Measurements from ENCODE around the gene HAPLN2. TPM values are rescaled to one million over a fixed set of nuclear protein-coding genes. Genes with fewer than 3 reads are reported as not detected.
"Not testable (repeated sequence)": the region's sequence is repeated elsewhere in the genome, so short reads cannot be mapped to it uniquely, and the experiment has no call there.

HAPLN2 gene
- total and polyA plus RNA-seq, 2 donors: 4.0 TPM; not detected in 1

GRCh38 chr1:156619582-156619955, 354 bp downstream of the HAPLN2 start:
- Histone ChIP-seq H3K36me3 (ENCODE audit: insufficient read depth) (no peaks in the 10 kb centered on the region), H3K4me1 (ENCODE audit: insufficient read depth) (no peaks in the 10 kb centered on the region), H3K4me3 (ENCODE audit: low read depth, low read length) (no peak overlapping the region), H3K27ac (ENCODE audit: low read depth) (no peak overlapping the region)
- 31% methylated on average over 6 of the region's 6 CpGs for WGBS
- DNase-seq (ENCODE audit: extremely low spot score): no peak

DNA sequence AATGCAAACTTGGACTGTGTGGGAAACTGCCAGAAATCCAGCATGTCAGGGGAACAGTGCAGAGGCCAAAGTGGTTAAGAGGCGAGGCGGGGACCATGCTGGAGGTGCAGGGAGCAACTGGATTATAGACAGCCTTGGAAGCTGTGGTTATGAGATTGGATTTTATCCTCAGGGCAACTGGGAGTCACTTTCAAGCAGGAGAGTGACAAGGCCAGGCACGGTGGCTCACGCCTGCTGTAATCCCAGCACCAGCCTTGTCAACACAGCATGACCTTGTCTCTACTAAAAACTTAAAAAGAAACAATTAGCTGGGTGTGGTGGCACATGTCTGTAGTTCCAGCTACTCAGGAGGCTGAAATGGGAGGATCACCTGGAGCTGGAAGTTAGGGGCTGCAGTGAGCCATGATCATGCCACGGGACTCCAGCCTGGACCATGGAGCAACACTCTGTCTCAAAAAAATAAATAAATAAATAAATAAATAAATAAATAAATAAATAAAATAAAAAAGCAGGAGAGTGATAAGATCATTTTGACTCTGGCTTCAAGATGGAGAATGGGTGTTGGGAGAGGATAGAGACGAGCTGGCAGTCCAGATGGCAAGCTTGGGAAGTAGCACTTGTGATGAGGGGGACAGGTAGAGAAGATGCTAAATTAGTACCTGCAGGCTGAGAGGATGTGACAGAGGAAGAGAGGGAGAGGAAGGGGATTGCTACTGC, 3.5 kb downstream of the HAPLN2 start:
- WGBS: 75% methylated on average over 6 of the region's 6 CpGs
- H3K27ac ChIP-seq (ENCODE audit: low read depth): no peak overlapping the region
- H3K4me3 ChIP-seq (ENCODE audit: low read depth, low read length): no peak overlapping the region
- H3K4me1 ChIP-seq (ENCODE audit: insufficient read depth): no peaks in the 10 kb centered on the region
- DNase-seq (ENCODE audit: extremely low spot score): no peak
- H3K36me3 ChIP-seq (ENCODE audit: insufficient read depth): no peaks in the 10 kb centered on the region

GRCh38 chr1:156623946-156624813, 5.0 kb downstream of the HAPLN2 start:
- no peaks in the 10 kb centered on the region for H3K4me1 ChIP-seq (ENCODE audit: insufficient read depth)
- DNase-seq (ENCODE audit: extremely low spot score): no peak
- peak overlapping the region; percentile 42 for H3K4me3 ChIP-seq (ENCODE audit: low read depth, low read length)
- WGBS: 2% methylated on average over 87 of the region's 87 CpGs
- H3K36me3 ChIP-seq (ENCODE audit: insufficient read depth): no peaks in the 10 kb centered on the region
- H3K27ac ChIP-seq (ENCODE audit: low read depth): no peak overlapping the region

DNA sequence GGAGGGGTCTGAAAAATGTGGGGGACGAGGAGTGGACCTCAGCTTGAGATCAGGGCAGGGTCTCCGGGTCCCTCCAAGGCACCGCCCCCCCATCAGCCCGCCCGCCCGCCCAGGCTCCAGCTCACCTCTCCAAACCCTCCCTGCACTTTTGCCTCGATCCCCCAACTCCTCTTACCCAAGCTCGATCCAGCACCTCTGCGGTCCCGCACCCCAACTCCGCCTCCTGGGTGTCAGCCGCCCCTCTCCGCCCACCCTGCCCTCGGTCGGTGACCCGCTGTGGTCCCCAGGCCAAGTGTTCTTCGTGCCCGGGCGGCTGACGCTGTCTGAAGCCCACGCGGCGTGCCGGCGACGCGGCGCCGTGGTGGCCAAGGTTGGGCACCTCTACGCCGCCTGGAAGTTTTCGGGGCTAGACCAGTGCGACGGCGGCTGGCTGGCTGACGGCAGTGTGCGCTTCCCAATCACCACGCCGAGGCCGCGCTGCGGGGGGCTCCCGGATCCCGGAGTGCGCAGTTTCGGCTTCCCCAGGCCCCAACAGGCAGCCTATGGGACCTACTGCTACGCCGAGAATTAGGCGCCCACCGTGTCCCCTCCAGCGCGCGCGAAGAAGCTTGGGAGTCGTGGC, 5.7 kb downstream of the HAPLN2 start:
- DNase-seq (ENCODE audit: extremely low spot score): no peak

GRCh38 chr1:156625436-156626078, 6.3 kb downstream of the HAPLN2 start:
- Histone ChIP-seq H3K27ac (ENCODE audit: low read depth) (no peak overlapping the region), H3K4me1 (ENCODE audit: insufficient read depth) (no peaks in the 10 kb centered on the region), H3K4me3 (ENCODE audit: low read depth, low read length) (peak overlapping the region; percentile 42), H3K36me3 (ENCODE audit: insufficient read depth) (no peaks in the 10 kb centered on the region)
- WGBS: 1% methylated on average over 45 of the region's 45 CpGs
- DNase-seq (ENCODE audit: extremely low spot score): no peak

More for the DNA sequence above, 5.7 kb downstream of the HAPLN2 start:
- no peaks in the 10 kb centered on the region for H3K4me1 ChIP-seq (ENCODE audit: insufficient read depth)
- no peak overlapping the region for H3K27ac ChIP-seq (ENCODE audit: low read depth)
- H3K4me3 ChIP-seq (ENCODE audit: low read depth, low read length): peak overlapping the region; percentile 42
- WGBS: 2% methylated on average over 55 of the region's 55 CpGs
- no peaks in the 10 kb centered on the region for H3K36me3 ChIP-seq (ENCODE audit: insufficient read depth)

- Histone ChIP-seq H3K4me1 (ENCODE audit: insufficient read depth) (no peaks in the 10 kb centered on the region), H3K27ac (ENCODE audit: low read depth) (no peak overlapping the region), H3K4me3 (ENCODE audit: low read depth, low read length) (no peak overlapping the region), H3K36me3 (ENCODE audit: insufficient read depth) (no peaks in the 10 kb centered on the region)
- no peak for DNase-seq (ENCODE audit: extremely low spot score)
- WGBS: 44% methylated on average over 4 of the region's 4 CpGs
These were observed 6.8 kb downstream of the HAPLN2 start for GRCh38 chr1:156626079-156626438.

GRCh38 chr1:156627313-156627880, 8.2 kb downstream of the HAPLN2 start:
- H3K4me3 ChIP-seq (ENCODE audit: low read depth, low read length): no peak overlapping the region
- 65% methylated on average over 2 of the region's 2 CpGs for WGBS
- no peak overlapping the region for H3K27ac ChIP-seq (ENCODE audit: low read depth)
- H3K36me3 ChIP-seq (ENCODE audit: insufficient read depth): no peaks in the 10 kb centered on the region
- no peaks in the 10 kb centered on the region for H3K4me1 ChIP-seq (ENCODE audit: insufficient read depth)
- no peak for DNase-seq (ENCODE audit: extremely low spot score)

DNA sequence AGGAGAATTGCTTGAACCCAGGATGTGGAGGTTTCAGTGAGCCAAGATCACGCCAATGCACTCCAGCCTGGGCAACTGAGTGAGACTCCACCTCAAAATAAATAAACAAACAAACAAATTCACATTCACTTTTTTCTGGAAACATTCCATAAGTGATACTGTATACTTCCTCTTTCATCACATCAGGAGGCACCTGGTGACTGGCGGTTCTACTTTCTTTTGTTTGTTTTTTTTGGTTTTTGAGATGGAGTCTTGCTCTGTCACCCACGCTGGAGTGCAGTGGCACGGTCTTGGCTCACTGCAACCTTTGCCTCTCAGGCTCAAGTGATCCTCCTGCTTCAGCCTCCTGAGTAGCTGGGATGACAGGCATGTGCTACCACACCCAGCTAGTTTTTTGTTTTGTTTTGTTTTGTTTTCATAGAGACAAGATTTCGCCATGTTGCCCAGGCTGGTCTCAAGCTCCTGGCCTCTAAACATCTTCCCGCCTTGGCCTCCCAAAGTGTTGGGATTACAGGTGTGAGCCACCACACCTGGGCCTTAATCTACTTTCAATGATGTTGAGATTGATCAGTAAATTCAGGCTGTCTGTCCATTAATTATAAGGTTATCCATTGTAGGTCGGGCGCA, 10.7 kb downstream of the HAPLN2 start:
- no peaks in the 10 kb centered on the region for H3K4me1 ChIP-seq (ENCODE audit: insufficient read depth)
- no peak overlapping the region for H3K4me3 ChIP-seq (ENCODE audit: low read depth, low read length)
- no peak overlapping the region for H3K27ac ChIP-seq (ENCODE audit: low read depth)
- no peak for DNase-seq (ENCODE audit: extremely low spot score)
- no peaks in the 10 kb centered on the region for H3K36me3 ChIP-seq (ENCODE audit: insufficient read depth)
- WGBS: 85% methylated on average over 8 of the region's 8 CpGs

DNA sequence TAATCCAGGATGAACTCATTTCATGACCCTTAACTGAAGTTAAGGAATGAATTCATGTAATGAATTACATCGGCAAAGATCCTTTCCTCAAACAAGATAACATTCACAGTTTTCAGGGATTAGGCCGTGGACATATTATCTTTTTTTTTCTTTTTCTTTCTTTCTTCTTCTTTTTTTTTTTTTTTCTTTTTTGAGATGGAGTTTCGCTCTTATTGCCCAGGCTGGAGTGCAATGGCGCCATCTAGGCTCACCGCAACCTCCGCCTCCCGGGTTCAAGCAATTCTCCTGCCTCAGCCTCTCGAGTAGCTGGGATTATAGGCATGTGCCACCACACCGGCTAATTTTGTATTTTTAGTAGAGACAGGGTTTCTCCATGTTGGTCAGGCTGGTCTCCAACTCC, 11.9 kb downstream of the HAPLN2 start:
- not testable (repeated sequence) for H3K4me1 ChIP-seq (ENCODE audit: insufficient read depth); H3K36me3 ChIP-seq (ENCODE audit: insufficient read depth); DNase-seq (ENCODE audit: extremely low spot score); H3K4me3 ChIP-seq (ENCODE audit: low read depth, low read length); H3K27ac ChIP-seq (ENCODE audit: low read depth)
- WGBS: 48% methylated on average over 9 of the region's 9 CpGs

DNA sequence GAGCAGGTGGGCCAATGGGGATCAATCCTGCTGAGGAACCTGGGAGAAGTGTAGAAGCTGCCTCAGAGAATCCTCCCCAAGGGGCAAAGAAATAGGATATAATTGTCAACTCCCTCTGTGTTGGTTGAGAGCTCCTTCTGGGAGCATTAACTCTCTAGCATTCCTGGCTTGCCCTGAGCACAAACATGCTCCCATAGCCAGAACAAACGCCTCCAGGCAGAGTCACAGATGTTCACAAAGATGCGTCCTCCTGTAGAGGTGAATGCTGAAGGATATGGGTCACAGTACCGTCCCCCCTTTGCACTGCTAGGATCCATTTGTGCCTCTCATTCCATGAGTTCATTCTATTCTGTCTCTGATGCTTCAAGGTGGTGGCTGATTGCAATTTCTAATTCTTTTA, 13.1 kb downstream of the HAPLN2 start:
- 61% methylated on average over 3 of the region's 3 CpGs for WGBS
- Histone ChIP-seq H3K4me3 (ENCODE audit: low read depth, low read length) (no peak overlapping the region), H3K36me3 (ENCODE audit: insufficient read depth) (no peaks in the 10 kb centered on the region), H3K4me1 (ENCODE audit: insufficient read depth) (no peaks in the 10 kb centered on the region), H3K27ac (ENCODE audit: low read depth) (no peak overlapping the region)
- DNase-seq (ENCODE audit: extremely low spot score): no peak

GRCh38 chr1:156638189-156638985, 19.2 kb downstream of the HAPLN2 start:
- Histone ChIP-seq H3K36me3 (ENCODE audit: insufficient read depth) (no peaks in the 10 kb centered on the region), H3K4me3 (ENCODE audit: low read depth, low read length) (no peak overlapping the region), H3K4me1 (ENCODE audit: insufficient read depth) (no peaks in the 10 kb centered on the region), H3K27ac (ENCODE audit: low read depth) (no peak overlapping the region)
- DNase-seq (ENCODE audit: extremely low spot score): no peak
- 53% methylated on average over 8 of the region's 8 CpGs for WGBS

DNA sequence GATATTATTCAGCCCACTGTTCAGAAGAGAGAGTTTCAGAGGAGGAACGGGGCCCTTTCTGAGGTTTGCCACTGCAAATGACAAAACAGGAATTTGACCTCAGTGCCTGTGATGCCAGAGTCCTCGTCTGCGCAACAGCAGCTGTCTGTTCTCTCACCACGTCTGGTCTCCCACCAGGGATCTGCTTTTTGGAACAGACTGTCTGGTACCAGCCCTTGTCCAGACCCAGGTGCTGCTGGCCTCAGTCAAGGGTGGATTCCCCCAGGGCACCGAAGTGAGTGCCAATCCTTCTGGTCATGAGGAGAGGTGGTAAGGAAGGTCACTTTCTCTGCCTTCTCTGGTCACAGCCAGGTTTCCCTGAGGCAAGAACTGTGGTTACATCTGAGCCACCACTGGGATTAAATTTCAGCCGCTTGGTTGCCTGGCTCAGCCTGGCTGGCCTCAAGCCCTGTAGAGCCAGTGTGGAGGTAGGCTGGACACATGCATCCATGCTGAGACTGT, 20.4 kb downstream of the HAPLN2 start:
- DNase-seq (ENCODE audit: extremely low spot score): no peak
- no peaks in the 10 kb centered on the region for H3K36me3 ChIP-seq (ENCODE audit: insufficient read depth)
- H3K27ac ChIP-seq (ENCODE audit: low read depth): no peak overlapping the region
- no peaks in the 10 kb centered on the region for H3K4me1 ChIP-seq (ENCODE audit: insufficient read depth)
- H3K4me3 ChIP-seq (ENCODE audit: low read depth, low read length): no peak overlapping the region
- 57% methylated on average over 6 of the region's 6 CpGs for WGBS

Data from urinary bladder (tissue), 4 donors.